ENCODE data around the gene GALR2.
"Not testable (repeated sequence)": the region's sequence is repeated elsewhere in the genome, so short reads cannot be mapped to it uniquely, and the experiment has no call there.

Gene GALR2

GRCh38 chr17:76074390-76075363, at the start of gene GALR2:
Gene GALR2 (plus strand): TSS chr17:76074781. CDS start chr17:76074884, 103 bp downstream.
- no peak for DNase-seq

- no peak for DNase-seq
Observed at GRCh38 chr17:76025294-76025693, 49.3 kb upstream of the GALR2 start.

DNA sequence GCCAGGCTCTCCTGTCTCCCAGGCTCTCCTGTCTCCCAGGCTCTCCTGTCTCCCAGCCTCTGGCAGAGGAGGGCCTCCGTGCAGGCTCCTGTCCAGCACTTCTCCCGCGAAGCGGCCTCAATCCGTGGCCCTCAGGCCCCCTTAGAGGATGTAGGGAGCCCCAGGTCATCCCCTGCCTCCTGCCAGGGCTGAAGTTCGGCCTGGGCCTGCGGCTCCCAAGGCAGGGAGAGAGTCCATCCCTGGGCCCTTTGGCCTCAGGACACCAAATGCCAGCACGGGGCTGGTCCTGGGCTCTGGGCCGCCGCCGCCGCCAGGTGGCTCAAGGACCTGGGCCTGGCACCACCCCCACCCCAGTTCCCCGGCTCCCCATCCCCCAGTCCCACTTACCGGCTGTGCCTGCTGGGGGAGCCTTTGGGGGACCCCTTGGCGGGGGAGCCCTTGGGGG, 47.8 kb upstream of the GALR2 start:
- DNase-seq, result no peak

- DNase-seq, result no peak
Observed at GRCh38 chr17:76027159-76027839, 47.3 kb upstream of the GALR2 start, which contains the start of gene EVPL. Gene EVPL (minus strand): TSS chr17:76027306. CDS start chr17:76027198, 108 bp downstream.

DNA sequence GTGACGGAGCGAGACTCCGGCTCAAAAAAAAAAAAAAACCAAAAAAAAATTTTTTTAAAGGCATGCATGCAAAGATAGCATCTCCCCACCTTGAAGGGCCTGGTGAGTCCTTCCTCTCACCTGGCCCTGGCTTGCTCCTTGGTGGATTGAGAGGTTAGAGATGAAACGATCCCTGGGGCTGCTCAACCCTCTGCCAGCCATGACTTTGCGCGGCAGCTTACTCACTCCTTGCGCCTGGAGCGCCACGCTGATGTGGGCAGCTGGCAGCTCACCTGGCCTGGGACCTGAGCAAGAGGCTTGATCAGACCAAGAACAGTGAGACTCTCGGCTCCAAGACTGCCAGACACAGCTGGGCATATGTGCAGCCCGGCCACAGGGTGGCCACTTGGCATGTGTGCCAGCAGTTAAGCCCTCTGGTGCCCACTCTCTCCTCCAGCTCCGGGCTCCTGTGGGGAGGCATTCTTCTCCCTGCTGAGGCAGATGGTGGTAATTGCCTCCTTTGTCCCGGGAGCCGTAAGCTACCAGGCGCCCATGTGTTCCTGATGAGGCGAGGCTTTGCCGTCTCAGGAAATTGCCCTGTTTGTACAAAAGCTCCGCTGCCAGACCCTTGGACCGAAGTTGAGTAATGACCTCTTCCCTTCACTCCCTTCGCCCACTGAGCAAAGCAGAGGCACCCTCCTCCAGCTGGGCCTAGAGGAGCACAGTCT, 42.4 kb upstream of the GALR2 start:
- no peak for DNase-seq

DNA sequence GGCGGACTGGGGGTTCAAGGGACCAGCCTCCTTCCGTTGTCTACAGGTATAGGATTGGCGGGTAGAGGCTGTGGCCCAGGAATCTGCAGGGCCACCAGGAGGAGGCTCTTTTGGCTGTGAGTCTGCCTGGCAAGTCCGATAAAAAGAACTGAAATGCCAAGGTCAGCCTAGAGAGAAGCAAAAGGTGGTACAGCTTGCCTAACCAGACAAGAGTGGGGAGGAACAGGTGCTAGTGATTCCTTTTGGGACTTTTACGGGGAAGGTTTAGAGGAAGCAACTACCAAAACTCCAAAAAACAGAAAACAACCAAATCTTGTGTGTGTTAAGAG, 41.8 kb upstream of the GALR2 start:
- no peak for DNase-seq

GRCh38 chr17:76033139-76033538, 41.4 kb upstream of the GALR2 start:
- DNase-seq, result no peak

DNA sequence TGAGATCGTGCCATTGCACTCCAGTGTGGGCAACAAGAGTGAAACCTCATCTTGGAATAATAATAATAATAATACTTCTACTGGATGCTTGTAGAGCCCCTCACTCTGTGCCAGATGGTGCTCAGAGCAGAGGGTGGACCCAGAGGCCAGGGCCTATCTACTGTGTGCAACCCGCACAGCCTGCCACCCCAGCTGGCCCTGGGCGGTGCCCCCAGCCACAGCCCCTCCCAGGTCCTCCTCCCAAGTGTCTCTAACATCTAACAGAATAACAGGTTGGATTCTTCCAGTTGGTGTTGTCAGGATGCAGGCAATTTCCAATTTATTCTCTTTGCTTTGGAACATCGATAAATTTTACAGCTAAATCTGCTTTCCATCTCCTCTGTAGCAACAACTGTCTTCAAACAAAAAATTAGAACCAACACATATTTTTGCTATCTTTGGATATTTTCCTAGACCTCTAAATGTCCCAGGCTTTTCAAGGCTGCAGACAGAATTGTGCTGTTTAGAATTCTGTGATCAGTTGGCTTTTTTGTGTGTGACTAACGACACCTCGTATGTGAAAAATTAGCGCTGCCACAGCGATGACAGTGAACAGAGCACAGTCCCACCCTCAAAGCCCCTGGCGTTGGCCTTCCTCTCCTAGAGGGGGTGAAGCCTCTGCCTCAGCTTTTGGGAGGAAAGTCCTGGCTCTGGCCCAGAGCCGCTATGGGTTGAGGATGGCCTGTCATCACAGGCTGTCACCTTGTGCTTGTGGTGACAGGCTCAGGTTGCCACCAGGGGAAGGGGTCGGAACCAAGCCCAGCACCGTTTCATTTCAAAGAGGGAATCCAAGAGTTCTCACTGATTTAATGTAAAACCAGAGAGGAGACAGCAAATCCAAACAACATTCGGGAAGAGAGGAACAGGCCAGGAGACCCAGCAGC, 39.9 kb upstream of the GALR2 start:
- no peak for DNase-seq

GRCh38 chr17:76036497-76037261, 37.9 kb upstream of the GALR2 start:
- no peak for DNase-seq

DNA sequence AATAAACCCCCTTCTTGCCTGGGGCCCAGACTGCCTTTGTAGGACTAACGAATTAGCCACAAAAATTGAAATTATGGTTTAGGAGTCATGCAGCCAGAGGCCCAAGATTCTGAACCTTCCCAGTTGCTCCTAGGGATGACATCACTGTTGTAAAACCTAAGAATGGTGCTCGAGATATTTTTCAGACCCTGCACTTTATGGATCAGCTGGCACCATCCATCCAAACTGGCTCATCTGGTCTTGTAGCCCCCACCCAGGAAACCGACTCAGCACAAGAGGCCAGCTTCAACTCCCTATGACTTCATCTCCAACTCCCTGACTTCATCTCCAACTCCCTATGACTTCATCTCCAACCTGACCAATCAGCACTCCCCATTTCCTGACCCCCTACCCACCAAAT, 36.5 kb upstream of the GALR2 start:
- no peak for DNase-seq

- no peak for DNase-seq
Observed at GRCh38 chr17:76039121-76039520, 35.5 kb upstream of the GALR2 start.

DNA sequence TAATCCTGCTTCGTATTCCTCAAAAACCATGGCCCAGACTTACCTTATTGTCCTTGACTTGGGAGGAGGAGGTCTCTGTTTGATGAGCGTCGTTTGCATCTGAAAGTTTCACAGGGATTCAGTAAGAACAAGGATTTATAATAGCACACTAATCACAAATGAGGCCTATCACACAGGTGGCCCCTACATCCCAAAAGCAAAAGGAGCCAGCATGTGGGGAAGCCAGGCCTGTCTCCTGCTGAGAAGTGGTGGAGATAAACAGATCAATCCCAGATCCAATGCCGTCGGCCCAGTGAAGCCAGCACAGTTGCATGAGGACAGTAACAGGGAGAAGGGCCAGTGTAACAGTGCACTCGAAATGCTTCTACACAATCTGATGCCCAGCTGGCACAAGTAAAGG, 34.2 kb upstream of the GALR2 start:
- DNase-seq, result no peak

GRCh38 chr17:76042868-76043267, 31.7 kb upstream of the GALR2 start:
- DNase-seq, result not testable (repeated sequence)

DNA sequence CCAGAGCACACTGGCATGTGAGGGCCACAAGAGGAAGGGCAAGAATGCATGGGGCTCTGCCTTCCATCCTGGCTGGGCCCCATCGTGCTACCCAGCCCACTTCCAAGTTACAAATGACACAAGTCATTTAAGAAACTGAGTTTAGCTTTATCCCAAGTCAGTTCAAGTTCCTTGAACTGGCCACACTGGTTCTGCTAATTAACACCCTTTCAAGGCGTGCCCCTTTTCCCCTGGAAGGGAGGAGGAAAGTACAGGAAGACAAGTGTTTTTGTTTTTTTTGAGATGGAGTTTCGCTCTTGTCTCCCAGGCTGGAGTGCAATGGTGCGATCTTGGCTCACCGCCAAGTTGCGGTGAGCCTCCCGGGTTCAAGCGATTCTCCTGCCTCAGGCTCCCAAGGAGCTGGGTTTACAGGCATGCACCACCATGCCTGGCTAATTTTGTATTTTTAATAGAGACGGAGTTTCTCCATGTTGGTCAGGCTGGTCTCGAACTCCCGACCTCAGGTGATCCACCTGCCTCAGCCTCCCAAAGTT, 30.0 kb upstream of the GALR2 start:
- not testable (repeated sequence) for DNase-seq

DNA sequence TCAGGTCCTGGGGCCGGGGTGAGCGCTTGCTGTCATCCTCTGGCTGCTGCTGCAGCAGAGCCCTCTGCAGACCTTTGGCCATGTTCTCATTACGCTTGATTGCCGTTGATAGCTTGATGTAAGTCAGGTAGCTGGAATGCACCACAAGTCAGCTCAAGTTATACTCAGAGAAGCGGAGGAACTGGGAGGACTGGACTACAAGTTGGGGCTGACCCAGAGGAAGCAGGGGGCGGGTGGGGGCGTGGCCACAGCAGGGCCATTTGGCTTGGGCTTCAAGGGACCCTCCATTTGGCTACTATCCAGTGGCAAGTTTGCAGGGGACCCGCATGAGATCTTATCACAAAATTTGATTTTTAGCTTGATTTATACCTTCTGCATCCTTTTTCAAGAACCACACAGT, 28.5 kb upstream of the GALR2 start:
- no peak for DNase-seq

DNA sequence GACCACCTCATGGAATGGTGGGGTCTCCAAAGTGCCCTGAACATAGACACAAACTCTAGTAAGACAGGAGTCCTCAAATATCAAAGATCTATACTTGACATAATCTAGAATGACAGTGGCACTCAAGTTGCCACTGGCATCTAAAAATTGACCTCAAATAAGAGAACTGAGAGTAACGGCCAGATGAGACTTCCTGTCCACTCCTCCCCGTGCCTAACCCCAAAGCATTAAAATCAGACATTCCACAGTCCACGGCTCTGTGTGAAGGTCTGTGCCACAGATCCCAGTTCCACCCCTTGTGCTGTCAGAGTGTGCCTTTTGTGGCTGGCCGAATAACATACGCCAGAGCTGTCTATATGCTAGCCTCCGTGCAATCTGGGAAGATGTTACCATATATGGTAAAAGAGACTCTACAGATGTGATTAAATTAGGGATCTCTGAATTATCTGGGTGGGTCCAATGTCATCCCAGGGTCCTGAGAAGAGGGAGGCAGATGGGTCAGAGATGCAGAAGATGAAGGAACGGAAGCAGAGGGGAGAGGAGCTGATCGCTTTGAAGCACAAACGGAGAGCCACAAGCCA, 26.5 kb upstream of the GALR2 start:
- DNase-seq, result no peak

DNA sequence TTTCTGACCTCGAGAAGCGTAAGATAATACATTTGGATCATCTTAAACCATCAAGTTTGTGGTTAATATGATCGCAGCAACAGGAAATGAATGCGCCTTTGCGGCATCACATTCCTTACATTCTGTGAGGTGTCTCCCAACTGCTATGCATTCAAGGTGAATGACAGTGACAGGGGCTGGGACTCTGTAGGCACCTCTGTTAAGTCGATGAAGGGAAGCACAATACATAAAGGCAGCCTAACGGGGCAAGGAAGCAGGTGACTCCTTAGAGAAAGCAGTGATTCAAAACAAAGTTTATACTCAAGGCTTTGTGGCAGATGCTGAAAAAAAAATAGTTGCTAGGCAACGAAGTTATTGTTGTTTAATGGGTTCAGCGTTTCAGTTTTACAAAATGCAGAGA, 25.9 kb upstream of the GALR2 start:
- no peak for DNase-seq

GRCh38 chr17:76049239-76049638, 25.3 kb upstream of the GALR2 start:
- DNase-seq, result no peak

DNA sequence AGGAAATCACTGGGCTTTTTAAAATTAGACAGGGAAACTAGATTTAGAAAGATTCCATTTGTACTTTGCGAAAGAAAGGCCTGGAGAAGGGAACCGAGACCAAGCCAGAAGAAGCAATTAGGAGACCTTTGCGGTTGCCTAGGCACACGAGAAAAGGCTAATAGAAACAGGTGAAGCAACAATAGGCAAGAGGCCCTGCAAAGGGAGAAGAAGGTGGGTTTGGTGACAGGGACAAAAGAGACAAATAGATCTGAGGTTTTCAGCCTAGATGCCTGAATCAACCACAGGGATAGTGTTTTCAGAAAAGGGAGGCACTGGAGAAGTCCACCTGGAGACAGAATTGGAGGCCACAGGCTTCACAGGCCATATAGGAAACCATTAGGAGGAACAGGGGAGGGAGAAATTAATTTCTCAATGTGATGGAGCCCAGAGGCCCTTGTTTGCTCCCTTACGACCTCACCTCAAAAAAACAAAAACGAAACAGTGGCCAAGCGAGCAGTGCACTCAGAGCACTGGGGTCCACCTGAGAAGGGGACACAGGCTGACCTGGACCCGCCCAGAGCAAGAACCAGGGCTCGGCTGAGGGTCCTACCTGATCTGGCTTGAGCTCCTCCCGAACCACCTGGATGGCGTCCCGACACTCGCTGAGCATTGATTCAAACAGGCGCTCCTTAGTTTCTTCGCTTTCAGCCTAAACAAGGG, 24.6 kb upstream of the GALR2 start:
- DNase-seq, result no peak
